KMS-11 (cell line): ENCODE results near the gene STAT5A.
"Not testable (repeated sequence)": the region's sequence is repeated elsewhere in the genome, so short reads cannot be mapped to it uniquely, and the experiment has no call there.

Experiments used
- H2AFZ ChIP-seq: fragments of 200-600 bp; sonication (generic); 2 replicates; pipeline ENCODE4 v1.6.1; 2016; ENCODE audit warnings: antibody characterized with exemption, mixed run types, low read depth
- H3K27ac ChIP-seq: fragments of 200-600 bp; sonication (generic); 2 replicates; pipeline ENCODE4 v1.6.1; 2016; ENCODE audit warnings: mild to moderate bottlenecking, mixed run types
- H3K27me3 ChIP-seq: fragments of 200-600 bp; sonication (generic); 2 replicates; pipeline ENCODE4 v1.6.1; 2017; ENCODE audit warnings: mild to moderate bottlenecking, low read depth, mixed run types, moderate library complexity; ENCODE audit not compliant: insufficient read depth
- H3K36me3 ChIP-seq: fragments of 200-600 bp; sonication (generic); 2 replicates; pipeline ENCODE4 v1.6.1; 2017; ENCODE audit warnings: mild to moderate bottlenecking, mixed run types; ENCODE audit not compliant: insufficient read depth
- H3K4me1 ChIP-seq: fragments of 200-600 bp; sonication (generic); 2 replicates; pipeline ENCODE4 v1.6.1; 2016; ENCODE audit warnings: mild to moderate bottlenecking, low read depth, mixed run types; ENCODE audit not compliant: poor library complexity, severe bottlenecking
- H3K4me2 ChIP-seq: fragments of 200-600 bp; sonication (generic); 2 replicates; pipeline ENCODE4 v1.7.0; 2016; ENCODE audit warnings: mild to moderate bottlenecking, mixed run types
- H3K4me3 ChIP-seq: fragments of 200-600 bp; sonication (generic); IDR thresholded peaks from 2 replicates; pipeline ENCODE4 v1.6.1; 2017; ENCODE audit warnings: low read depth, low read length, mixed read lengths; ENCODE audit not compliant: insufficient read depth
- H3K79me2 ChIP-seq: fragments of 200-600 bp; sonication (generic); 2 replicates; pipeline ENCODE4 v1.6.1; 2016; ENCODE audit warnings: low read depth, mixed run types; ENCODE audit not compliant: insufficient read depth
- H3K9ac ChIP-seq: fragments of 200-600 bp; sonication (generic); 2 replicates; pipeline ENCODE4 v1.6.1; 2016; ENCODE audit warnings: mild to moderate bottlenecking, mixed run types
- H4K20me1 ChIP-seq: fragments of 200-600 bp; sonication (generic); 2 replicates; pipeline ENCODE4 v1.6.1; 2016; ENCODE audit warnings: mild to moderate bottlenecking, mixed run types; ENCODE audit not compliant: insufficient read depth
- TF ChIP-seq, protein P1 (sequence below): fragments of 200-600 bp; sonication (generic); conservative IDR thresholded peaks from 2 replicates; pipeline ENCODE4 v1.6.1; 2017; ENCODE audit warnings: low read depth, mild to moderate bottlenecking, antibody characterized with exemption, low read length, moderate library complexity, mixed read lengths

Gene STAT5A

GRCh38 chr17:42253578-42253977, 34.7 kb upstream of the STAT5A start:
- TF ChIP-seq, protein P1, sequence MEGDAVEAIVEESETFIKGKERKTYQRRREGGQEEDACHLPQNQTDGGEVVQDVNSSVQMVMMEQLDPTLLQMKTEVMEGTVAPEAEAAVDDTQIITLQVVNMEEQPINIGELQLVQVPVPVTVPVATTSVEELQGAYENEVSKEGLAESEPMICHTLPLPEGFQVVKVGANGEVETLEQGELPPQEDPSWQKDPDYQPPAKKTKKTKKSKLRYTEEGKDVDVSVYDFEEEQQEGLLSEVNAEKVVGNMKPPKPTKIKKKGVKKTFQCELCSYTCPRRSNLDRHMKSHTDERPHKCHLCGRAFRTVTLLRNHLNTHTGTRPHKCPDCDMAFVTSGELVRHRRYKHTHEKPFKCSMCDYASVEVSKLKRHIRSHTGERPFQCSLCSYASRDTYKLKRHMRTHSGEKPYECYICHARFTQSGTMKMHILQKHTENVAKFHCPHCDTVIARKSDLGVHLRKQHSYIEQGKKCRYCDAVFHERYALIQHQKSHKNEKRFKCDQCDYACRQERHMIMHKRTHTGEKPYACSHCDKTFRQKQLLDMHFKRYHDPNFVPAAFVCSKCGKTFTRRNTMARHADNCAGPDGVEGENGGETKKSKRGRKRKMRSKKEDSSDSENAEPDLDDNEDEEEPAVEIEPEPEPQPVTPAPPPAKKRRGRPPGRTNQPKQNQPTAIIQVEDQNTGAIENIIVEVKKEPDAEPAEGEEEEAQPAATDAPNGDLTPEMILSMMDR, result no peak

GRCh38 chr17:42255445-42255844, 32.9 kb upstream of the STAT5A start:
- TF ChIP-seq, protein P1, result no peak
- Histone ChIP-seq H3K27ac (no peak overlapping the region), H2AFZ (no peak overlapping the region), H3K79me2 (no peaks in the 10 kb centered on the region), H3K4me1 (peaks cover 5% of the 10 kb centered on the region), H3K36me3 (no peaks in the 10 kb centered on the region), H3K4me3 (no peak overlapping the region), H3K27me3 (no peaks in the 10 kb centered on the region), H3K9ac (no peak overlapping the region), H4K20me1 (no peaks in the 10 kb centered on the region), H3K4me2 (no peak overlapping the region)

More at GRCh38 chr17:42253578-42253977, 34.7 kb upstream of the STAT5A start:
- Histone ChIP-seq H3K4me1 (peaks cover 10% of the 10 kb centered on the region), H4K20me1 (no peaks in the 10 kb centered on the region), H3K27ac (no peak overlapping the region), H3K36me3 (no peaks in the 10 kb centered on the region), H3K4me3 (no peak overlapping the region), H2AFZ (no peak overlapping the region), H3K79me2 (no peaks in the 10 kb centered on the region), H3K9ac (no peak overlapping the region), H3K4me2 (no peak overlapping the region), H3K27me3 (no peaks in the 10 kb centered on the region)

DNA sequence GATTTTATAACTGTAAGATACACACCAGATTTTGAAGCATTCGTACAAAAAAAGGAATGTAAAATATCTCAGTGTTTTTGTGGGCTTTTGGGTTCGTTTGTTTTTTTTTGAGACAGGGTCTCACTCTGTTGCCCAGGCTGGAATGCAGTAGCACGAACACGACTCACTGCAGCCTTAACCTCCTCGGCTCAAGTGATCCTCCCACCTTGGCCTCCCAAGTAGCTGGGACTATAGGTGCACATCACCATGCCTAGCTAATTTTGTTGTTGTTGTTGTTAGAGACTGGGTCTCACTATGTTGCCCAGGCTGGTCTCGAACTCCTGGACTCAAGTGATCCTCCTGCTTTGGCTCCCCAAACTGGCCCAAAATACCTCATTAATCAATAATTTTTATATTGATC, 28.0 kb upstream of the STAT5A start:
- TF ChIP-seq, protein P1, result no peak
- Histone ChIP-seq H4K20me1 (no peaks in the 10 kb centered on the region), H3K4me2 (no peak overlapping the region), H3K36me3 (no peaks in the 10 kb centered on the region), H3K4me3 (no peak overlapping the region), H3K79me2 (no peaks in the 10 kb centered on the region), H2AFZ (no peak overlapping the region), H3K9ac (no peak overlapping the region), H3K27me3 (no peaks in the 10 kb centered on the region), H3K4me1 (no peaks in the 10 kb centered on the region), H3K27ac (no peak overlapping the region)

DNA sequence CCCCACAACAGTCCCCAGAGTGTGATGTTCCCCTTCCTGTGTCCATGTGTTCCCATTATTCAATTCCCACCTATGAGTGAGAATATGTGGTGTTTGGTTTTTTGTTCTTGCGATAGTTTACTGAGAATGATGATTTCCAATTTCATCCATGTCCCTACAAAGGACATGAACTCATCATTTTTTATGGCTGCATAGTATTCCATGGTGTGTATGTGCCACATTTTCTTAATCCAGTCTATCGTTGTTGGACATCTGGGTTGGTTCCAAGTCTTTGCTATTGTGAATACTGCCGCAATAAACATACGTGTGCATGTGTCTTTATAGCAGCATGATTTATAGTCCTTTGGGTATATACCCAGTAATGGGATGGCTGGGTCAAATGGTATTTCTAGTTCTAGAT, 23.9 kb upstream of the STAT5A start:
- peaks cover 16% of the 10 kb centered on the region for H3K79me2 ChIP-seq
- H3K4me1 ChIP-seq, H4K20me1 ChIP-seq, H2AFZ ChIP-seq, H3K27ac ChIP-seq, H3K4me2 ChIP-seq, H3K27me3 ChIP-seq, H3K36me3 ChIP-seq, H3K9ac ChIP-seq, H3K4me3 ChIP-seq: not testable (repeated sequence)

DNA sequence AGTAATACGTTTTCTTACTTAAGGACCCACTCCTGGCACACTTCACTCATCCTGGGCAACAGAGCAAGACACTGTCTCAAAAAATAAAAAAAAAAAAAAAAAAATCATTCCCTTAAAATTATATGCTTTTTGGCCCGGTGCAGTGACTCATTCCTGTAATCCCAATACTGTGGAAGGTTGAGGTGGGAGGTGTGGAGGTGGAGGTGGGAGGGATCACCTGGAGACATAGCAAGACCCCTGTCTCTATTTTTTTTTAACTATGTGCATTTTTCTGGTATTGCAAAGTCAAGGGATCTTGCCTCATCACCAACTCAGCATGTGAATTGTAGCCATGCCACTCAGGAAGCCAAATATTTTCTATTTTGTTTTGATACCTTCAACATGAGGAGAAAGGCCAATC, 21.8 kb upstream of the STAT5A start:
- peaks cover 16% of the 10 kb centered on the region for H3K79me2 ChIP-seq
- no peak overlapping the region for H3K4me2 ChIP-seq
- H3K4me1 ChIP-seq, result no peaks in the 10 kb centered on the region
- H3K36me3 ChIP-seq, result no peaks in the 10 kb centered on the region
- H3K27ac ChIP-seq, result no peak overlapping the region
- H2AFZ ChIP-seq, result no peak overlapping the region
- no peaks in the 10 kb centered on the region for H4K20me1 ChIP-seq
- TF ChIP-seq, protein P1, result no peak
- H3K4me3 ChIP-seq, result no peak overlapping the region
- no peaks in the 10 kb centered on the region for H3K27me3 ChIP-seq
- H3K9ac ChIP-seq, result no peak overlapping the region
